MM.1S (cell line): ENCODE results near the gene MYH7.

Source experiments
- DNase-seq: peaks from one replicate; pipeline ENCODE4 v3.0.0-alpha.2; 2015
- H2AFZ ChIP-seq: fragments of 300-600 bp; sonication (generic); 2 replicates; pipeline ENCODE4 v1.6.0; 2016; ENCODE audit warnings: antibody characterized with exemption, low read length
- H3F3A ChIP-seq: fragments of 300-600 bp; sonication (generic); 2 replicates; pipeline ENCODE4 v1.6.1; 2016; ENCODE audit warnings: mild to moderate bottlenecking, antibody characterized with exemption, low read length, moderate library complexity, mixed read lengths; ENCODE audit not compliant: insufficient read depth
- H3K27ac ChIP-seq: fragments of 300-600 bp; sonication (generic); 2 replicates; pipeline ENCODE4 v1.5.1; 2016; ENCODE audit warnings: mild to moderate bottlenecking, low read length
- H3K27me3 ChIP-seq: fragments of 300-600 bp; sonication (generic); replicated peaks from 2 replicates; pipeline ENCODE4 v1.6.0; 2016; ENCODE audit warnings: low read length; ENCODE audit not compliant: insufficient read depth
- H3K36me3 ChIP-seq: fragments of 300-600 bp; sonication (generic); replicated peaks from 2 replicates; pipeline ENCODE4 v1.6.1; 2016; ENCODE audit warnings: mild to moderate bottlenecking, low read length, mixed read lengths; ENCODE audit not compliant: insufficient read depth
- H3K4me1 ChIP-seq: fragments of 300-600 bp; sonication (generic); 2 replicates; pipeline ENCODE4 v1.6.1; 2016; ENCODE audit warnings: low read length, mixed read lengths
- H3K4me2 ChIP-seq: fragments of 300-600 bp; sonication (generic); 2 replicates; pipeline ENCODE4 v1.6.0; 2016; ENCODE audit warnings: low read depth, low read length
- H3K4me3 ChIP-seq: fragments of 300-600 bp; sonication (generic); 2 replicates; pipeline ENCODE4 v1.5.1; 2016; ENCODE audit warnings: low read length, mixed read lengths
- H3K79me2 ChIP-seq: fragments of 300-600 bp; sonication (generic); 2 replicates; pipeline ENCODE4 v1.6.1; 2016; ENCODE audit warnings: mixed run types, low read length, mixed read lengths
- H3K9ac ChIP-seq: fragments of 300-600 bp; sonication (generic); 2 replicates; pipeline ENCODE4 v1.6.1; 2016; ENCODE audit warnings: low read length, mixed read lengths
- H3K9me2 ChIP-seq: fragments of 300-600 bp; sonication (generic); replicated peaks from 2 replicates; pipeline ENCODE4 v1.6.1; 2016; ENCODE audit warnings: mild to moderate bottlenecking, low read length, mixed read lengths; ENCODE audit not compliant: insufficient read depth
- H3K9me3 ChIP-seq: fragments of 300-600 bp; sonication (generic); replicated peaks from 2 replicates; pipeline ENCODE4 v1.6.1; 2016; ENCODE audit warnings: mild to moderate bottlenecking, low read length, mixed read lengths; ENCODE audit not compliant: insufficient read depth
- H4K20me1 ChIP-seq: fragments of 300-600 bp; sonication (generic); 2 replicates; pipeline ENCODE4 v1.6.1; 2016; ENCODE audit warnings: mild to moderate bottlenecking, low read length, moderate library complexity, mixed read lengths; ENCODE audit not compliant: insufficient read depth
- EZH2 ChIP-seq: fragments of 300-600 bp; sonication (generic); optimal IDR thresholded peaks from 2 replicates; pipeline ENCODE3; 2017; ENCODE audit warnings: low read depth, mild to moderate bottlenecking, antibody characterized with exemption, low read length, mixed read lengths
- EZH2phosphoT487 ChIP-seq: fragments of 300-600 bp; sonication (generic); IDR thresholded peaks from 2 replicates; pipeline ENCODE4 v1.6.1; 2018; ENCODE audit warnings: antibody characterized with exemption, low read length
- TF ChIP-seq, protein P1 (sequence below): fragments of 300-600 bp; sonication (generic); IDR thresholded peaks from 2 replicates; pipeline ENCODE4 v1.5.1; 2016; ENCODE audit warnings: antibody characterized with exemption, low read length, mixed read lengths

Gene MYH7

DNA sequence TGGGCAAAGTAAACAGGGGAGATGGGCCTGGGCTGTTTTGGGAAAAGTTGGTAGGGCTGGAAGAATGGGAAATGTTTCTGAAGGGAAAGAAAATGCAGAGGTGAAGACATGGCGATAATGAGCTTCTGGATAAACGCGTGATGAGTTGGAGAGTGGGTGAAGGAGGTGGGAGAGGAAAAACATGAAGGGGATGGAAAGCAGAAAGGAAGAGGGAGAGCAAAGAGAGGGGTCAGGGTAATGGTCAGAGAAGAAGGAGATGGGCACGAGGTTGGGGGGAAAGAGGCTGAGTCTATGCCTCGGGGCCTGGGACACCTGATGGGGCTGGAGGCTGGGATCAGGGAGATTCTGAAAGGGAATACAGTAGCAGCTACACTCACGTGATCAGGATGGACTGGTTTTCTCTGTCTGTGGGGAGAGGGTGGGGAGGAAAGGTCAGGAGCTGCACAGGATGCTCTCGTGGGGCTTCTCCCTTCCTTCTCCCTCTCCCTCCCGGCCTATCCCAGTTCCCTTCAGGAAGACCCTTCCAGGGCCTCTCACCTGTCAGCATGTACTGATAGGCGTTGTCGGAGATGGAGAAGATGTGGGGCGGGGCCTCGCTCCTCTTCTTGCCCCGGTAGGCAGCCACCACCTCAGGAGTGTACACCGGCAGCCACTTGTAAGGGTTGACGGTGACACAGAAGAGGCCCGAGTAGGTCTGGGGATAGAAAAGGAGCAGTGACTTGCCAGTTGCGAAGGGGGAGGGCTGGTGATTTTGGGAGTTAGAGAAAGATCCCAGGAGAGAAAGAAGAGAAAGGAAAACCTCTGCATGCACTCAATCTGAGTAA is 3.1 kb downstream of the MYH7 start:
- Histone ChIP-seq H3K4me1 (no peaks in the 10 kb centered on the region), H3K27me3 (no peaks in the 10 kb centered on the region)

DNA sequence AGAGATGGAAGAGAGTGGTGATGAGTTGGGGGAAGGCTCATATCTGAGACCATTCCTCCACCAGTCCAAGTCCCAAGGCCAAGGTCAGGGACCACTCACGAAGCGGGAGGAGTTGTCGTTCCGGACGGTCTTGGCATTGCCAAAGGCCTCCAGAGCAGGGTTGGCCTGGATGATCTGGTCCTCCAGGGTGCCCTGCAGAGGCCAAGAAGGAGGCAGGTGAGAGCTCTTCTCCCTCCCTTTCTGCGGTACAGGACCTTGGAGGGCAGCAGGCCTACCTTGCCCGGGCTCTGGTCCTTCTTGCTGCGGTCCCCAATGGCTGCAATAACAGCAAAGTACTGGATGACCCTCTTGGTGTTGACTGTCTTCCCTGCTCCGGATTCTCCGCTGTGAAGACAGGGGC is 4.0 kb downstream of the MYH7 start:
- Histone ChIP-seq H3K9me2 (no peaks in the 10 kb centered on the region), H3K4me2 (no peak overlapping the region), H3F3A (no peaks in the 10 kb centered on the region), H2AFZ (no peak overlapping the region), H3K4me1 (no peaks in the 10 kb centered on the region), H3K4me3 (no peak overlapping the region), H3K79me2 (no peaks in the 10 kb centered on the region), H4K20me1 (no peaks in the 10 kb centered on the region), H3K9me3 (no peaks in the 10 kb centered on the region), H3K36me3 (no peaks in the 10 kb centered on the region), H3K27ac (no peak overlapping the region), H3K9ac (no peak overlapping the region), H3K27me3 (no peaks in the 10 kb centered on the region)
- TF ChIP-seq, protein P1, sequence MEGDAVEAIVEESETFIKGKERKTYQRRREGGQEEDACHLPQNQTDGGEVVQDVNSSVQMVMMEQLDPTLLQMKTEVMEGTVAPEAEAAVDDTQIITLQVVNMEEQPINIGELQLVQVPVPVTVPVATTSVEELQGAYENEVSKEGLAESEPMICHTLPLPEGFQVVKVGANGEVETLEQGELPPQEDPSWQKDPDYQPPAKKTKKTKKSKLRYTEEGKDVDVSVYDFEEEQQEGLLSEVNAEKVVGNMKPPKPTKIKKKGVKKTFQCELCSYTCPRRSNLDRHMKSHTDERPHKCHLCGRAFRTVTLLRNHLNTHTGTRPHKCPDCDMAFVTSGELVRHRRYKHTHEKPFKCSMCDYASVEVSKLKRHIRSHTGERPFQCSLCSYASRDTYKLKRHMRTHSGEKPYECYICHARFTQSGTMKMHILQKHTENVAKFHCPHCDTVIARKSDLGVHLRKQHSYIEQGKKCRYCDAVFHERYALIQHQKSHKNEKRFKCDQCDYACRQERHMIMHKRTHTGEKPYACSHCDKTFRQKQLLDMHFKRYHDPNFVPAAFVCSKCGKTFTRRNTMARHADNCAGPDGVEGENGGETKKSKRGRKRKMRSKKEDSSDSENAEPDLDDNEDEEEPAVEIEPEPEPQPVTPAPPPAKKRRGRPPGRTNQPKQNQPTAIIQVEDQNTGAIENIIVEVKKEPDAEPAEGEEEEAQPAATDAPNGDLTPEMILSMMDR = no peak
- TF ChIP-seq EZH2phosphoT487 = no peak
- TF ChIP-seq EZH2 = no peak
- no peak for DNase-seq

More for the DNA sequence above, 3.1 kb downstream of the MYH7 start:
- no peaks in the 10 kb centered on the region for H3F3A ChIP-seq
- no peak overlapping the region for H2AFZ ChIP-seq
- no peak overlapping the region for H3K4me3 ChIP-seq
- TF ChIP-seq EZH2 = no peak
- H3K79me2 ChIP-seq = no peaks in the 10 kb centered on the region
- H3K9me3 ChIP-seq = no peaks in the 10 kb centered on the region
- H3K27ac ChIP-seq = no peak overlapping the region
- no peaks in the 10 kb centered on the region for H3K9me2 ChIP-seq
- no peak for DNase-seq
- H3K9ac ChIP-seq = no peak overlapping the region
- no peaks in the 10 kb centered on the region for H4K20me1 ChIP-seq
- no peak overlapping the region for H3K4me2 ChIP-seq
- H3K36me3 ChIP-seq = no peaks in the 10 kb centered on the region

DNA sequence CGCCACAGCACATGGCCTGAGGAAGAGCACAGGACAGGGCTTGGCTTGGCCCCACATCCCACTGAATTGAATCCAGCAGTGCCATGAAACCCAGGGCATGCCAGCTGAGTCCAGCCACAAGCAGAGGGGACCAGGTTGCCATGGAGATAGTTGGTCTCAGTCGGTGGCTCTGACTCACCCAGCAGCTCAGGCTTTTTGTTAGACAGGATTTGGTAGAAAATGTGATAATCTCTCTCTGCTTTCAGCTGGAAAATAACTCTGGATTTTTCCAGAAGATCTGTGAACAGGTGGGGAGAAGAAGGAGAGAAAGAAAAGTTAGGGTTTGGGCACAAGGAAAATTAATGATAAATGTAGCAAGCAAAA is 4.8 kb downstream of the MYH7 start:
- H3K9me2 ChIP-seq = no peaks in the 10 kb centered on the region
- TF ChIP-seq EZH2phosphoT487 (no peak), EZH2 (no peak)
- TF ChIP-seq, protein P1 = no peak
- no peaks in the 10 kb centered on the region for H3K36me3 ChIP-seq
- no peaks in the 10 kb centered on the region for H3K27me3 ChIP-seq
- H3K9ac ChIP-seq = no peak overlapping the region
- no peak overlapping the region for H3K4me2 ChIP-seq
- no peak for DNase-seq
- no peaks in the 10 kb centered on the region for H3F3A ChIP-seq
- no peak overlapping the region for H2AFZ ChIP-seq
- H4K20me1 ChIP-seq = no peaks in the 10 kb centered on the region
- H3K27ac ChIP-seq = no peak overlapping the region
- no peak overlapping the region for H3K4me3 ChIP-seq
- H3K79me2 ChIP-seq = no peaks in the 10 kb centered on the region
- H3K9me3 ChIP-seq = no peaks in the 10 kb centered on the region
- H3K4me1 ChIP-seq = no peaks in the 10 kb centered on the region

DNA sequence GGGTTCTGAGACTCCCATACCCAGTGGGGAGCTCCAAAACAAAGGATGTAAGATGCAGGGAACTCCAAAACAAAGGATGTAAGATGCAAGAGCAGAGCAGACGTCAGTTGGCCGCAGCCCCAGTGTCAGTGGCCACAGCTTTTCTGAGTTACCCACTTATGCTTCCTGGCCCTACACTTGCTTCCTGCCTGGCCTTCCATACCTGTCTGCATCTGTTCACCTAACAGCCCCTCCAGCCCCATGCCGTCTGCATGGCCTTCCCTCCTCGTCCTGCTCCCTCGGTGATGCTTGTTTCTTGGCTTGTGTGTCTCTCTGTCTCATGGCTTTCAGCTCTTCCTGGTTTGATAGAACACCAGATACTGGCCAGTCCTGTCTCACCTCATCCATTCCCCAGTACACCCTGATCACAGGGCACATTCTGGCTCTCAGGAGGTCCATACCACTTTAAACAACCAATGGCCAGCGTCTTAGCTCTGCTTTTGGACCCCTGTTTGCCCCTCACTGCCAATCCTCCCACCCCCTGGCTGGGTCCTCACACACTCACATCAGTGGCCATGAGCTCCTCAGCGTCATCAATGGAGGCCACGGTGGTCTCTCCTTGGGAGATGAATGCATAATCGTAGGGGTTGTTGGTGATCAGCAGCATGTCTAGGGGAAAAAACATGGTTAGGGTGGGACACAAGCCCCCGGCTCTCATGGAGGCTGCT is 5.3 kb downstream of the MYH7 start:
- no peak overlapping the region for H3K27ac ChIP-seq
- no peaks in the 10 kb centered on the region for H3K9me3 ChIP-seq
- no peaks in the 10 kb centered on the region for H3K79me2 ChIP-seq
- no peaks in the 10 kb centered on the region for H3K36me3 ChIP-seq
- no peak overlapping the region for H2AFZ ChIP-seq
- H4K20me1 ChIP-seq = no peaks in the 10 kb centered on the region
- no peaks in the 10 kb centered on the region for H3F3A ChIP-seq
- no peaks in the 10 kb centered on the region for H3K27me3 ChIP-seq
- H3K9me2 ChIP-seq = no peaks in the 10 kb centered on the region
- no peak overlapping the region for H3K4me2 ChIP-seq
- no peak overlapping the region for H3K4me3 ChIP-seq
- no peak overlapping the region for H3K9ac ChIP-seq
- TF ChIP-seq EZH2phosphoT487 (no peak), EZH2 (no peak)
- TF ChIP-seq, protein P1 = no peak
- no peak for DNase-seq
- H3K4me1 ChIP-seq = no peaks in the 10 kb centered on the region
